ENCODE measurements around the gene CFAP20DC.

DNA sequence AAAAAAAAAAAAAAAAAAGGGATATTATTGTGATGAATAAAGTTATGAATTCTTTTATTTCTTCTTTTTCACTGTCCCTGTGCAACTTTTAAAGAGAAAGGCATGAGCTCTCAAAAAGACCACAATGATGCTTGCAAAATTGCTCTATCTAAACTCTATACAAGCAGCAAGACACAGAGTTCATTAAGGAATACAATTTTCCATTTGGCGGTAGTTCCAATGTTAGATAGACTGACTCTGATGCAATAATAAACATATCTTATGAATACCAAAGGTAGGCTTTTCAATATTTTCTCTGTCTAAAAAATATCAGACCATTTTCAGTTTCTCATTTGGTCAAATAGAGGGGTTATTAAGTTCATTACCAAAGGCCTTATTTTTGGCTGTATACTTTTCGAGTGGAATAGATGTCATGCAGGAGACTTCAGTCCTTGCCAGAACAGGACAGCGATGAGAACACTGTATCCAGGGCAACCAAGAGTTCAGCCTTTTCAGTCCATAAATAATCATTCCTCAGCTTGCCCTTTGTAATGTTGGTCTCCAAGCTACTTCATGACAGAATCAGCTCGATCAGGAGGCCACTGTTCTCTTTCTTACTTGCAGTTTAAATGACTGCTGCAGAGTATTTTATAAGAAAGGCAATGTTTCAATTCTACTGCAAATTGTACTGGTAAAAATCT, 220.4 kb downstream of the CFAP20DC start:
- TF ChIP-seq POLR2AphosphoS5 (IDR thresholded peaks at IDR 0.05) = no peak
- TF ChIP-seq POLR2A (IDR thresholded peaks at IDR 0.05) = no peak
- TF ChIP-seq, protein P1, sequence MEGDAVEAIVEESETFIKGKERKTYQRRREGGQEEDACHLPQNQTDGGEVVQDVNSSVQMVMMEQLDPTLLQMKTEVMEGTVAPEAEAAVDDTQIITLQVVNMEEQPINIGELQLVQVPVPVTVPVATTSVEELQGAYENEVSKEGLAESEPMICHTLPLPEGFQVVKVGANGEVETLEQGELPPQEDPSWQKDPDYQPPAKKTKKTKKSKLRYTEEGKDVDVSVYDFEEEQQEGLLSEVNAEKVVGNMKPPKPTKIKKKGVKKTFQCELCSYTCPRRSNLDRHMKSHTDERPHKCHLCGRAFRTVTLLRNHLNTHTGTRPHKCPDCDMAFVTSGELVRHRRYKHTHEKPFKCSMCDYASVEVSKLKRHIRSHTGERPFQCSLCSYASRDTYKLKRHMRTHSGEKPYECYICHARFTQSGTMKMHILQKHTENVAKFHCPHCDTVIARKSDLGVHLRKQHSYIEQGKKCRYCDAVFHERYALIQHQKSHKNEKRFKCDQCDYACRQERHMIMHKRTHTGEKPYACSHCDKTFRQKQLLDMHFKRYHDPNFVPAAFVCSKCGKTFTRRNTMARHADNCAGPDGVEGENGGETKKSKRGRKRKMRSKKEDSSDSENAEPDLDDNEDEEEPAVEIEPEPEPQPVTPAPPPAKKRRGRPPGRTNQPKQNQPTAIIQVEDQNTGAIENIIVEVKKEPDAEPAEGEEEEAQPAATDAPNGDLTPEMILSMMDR (IDR thresholded peaks at IDR 0.05) = no peak
- no peak for TF ChIP-seq EP300 (IDR thresholded peaks at IDR 0.05)

All from gastroesophageal sphincter (tissue), 3 donors.